SK-N-SH (cell line): ENCODE data around the gene PARD3. TPM values are rescaled to one million over a fixed set of nuclear protein-coding genes. Genes with fewer than 3 reads are reported as not detected.
"Not testable (repeated sequence)": the region's sequence is repeated elsewhere in the genome, so short reads cannot be mapped to it uniquely, and the experiment has no call there.

Experiments
- CTCF ChIA-PET: fragments of 300-600, 350-600 bp; formaldehyde crosslinking; extraction: SDS; loops from one replicate; lab custom pipeline; 2021; lab: Yijun Ruan, JAX
- POLR2A ChIA-PET: fragments of 350-600 bp; sonication (Branson Sonifier 250); formaldehyde crosslinking; extraction: SDS; loops from one replicate; lab custom pipeline; 2020; ENCODE audit warnings: antibody characterized with exemption, inconsistent platforms; lab: Yijun Ruan, JAX
- DNase-seq: peaks from one replicate; pipeline ENCODE4 v3.0.0; 2012
- H2AFZ ChIP-seq: fragments of 200-600 bp; sonication (generic); 2 replicates; pipeline ENCODE4 v1.8.1; 2016; ENCODE audit warnings: antibody characterized with exemption, mild to moderate bottlenecking, low read depth
- H3F3A ChIP-seq: fragments of 200-600 bp; sonication (generic); replicated peaks from 2 replicates; pipeline ENCODE3; 2016; ENCODE audit warnings: antibody characterized with exemption, mild to moderate bottlenecking; ENCODE audit not compliant: insufficient read depth
- H3K27ac ChIP-seq, 2 experiments: fragments of 200-500 bp in 1 of 2; fragments of 200-600 bp in 1 of 2; sonication (Bioruptor generic) in 1 of 2; sonication (generic), shearing (Covaris generic) in 1 of 2; 2 replicates each; pipeline versions ENCODE4 v1.5.1 to v1.6.1; 2014 to 2016; ENCODE audit warnings: low read depth in 2 of 2, inconsistent platforms in 1 of 2, low read length in 1 of 2, mild to moderate bottlenecking in 1 of 2, mixed read lengths in 1 of 2
- H3K27me3 ChIP-seq: fragments of 200-600 bp; sonication (generic), shearing (Covaris generic); 2 replicates; pipeline ENCODE4 v1.6.1; 2016; ENCODE audit warnings: mixed run types; ENCODE audit not compliant: insufficient read depth
- H3K36me3 ChIP-seq, 2 experiments: fragments of 200-500 bp in 1 of 2; fragments of 200-600 bp in 1 of 2; sonication (Bioruptor generic) in 1 of 2; sonication (generic) in 1 of 2; replicated peaks in 1 of 2; 2 replicates each; pipeline versions ENCODE3 to v1.5.1; 2014 to 2016; ENCODE audit warnings: low read length in 1 of 2, mild to moderate bottlenecking in 1 of 2; ENCODE audit not compliant: insufficient read depth in 2 of 2, control insufficient read depth in 1 of 2
- H3K4me1 ChIP-seq, 2 experiments: fragments of 200-500 bp in 1 of 2; fragments of 200-600 bp in 1 of 2; sonication (Bioruptor generic) in 1 of 2; sonication (generic), shearing (Covaris generic) in 1 of 2; 2 replicates each; pipeline versions ENCODE4 v1.5.1 to v1.6.1; 2014 to 2016; ENCODE audit warnings: low read depth in 1 of 2, low read length in 1 of 2, mixed run types in 1 of 2; ENCODE audit not compliant: insufficient read depth in 2 of 2, control insufficient read depth in 1 of 2
- H3K4me2 ChIP-seq: fragments of 200-600 bp; sonication (generic), shearing (Covaris generic); 2 replicates; pipeline ENCODE4 v1.6.1; 2017; ENCODE audit warnings: mixed run types
- H3K4me3 ChIP-seq, 2 experiments: fragments of 200-500 bp in 1 of 2; fragments of 200-600 bp in 1 of 2; sonication (Bioruptor generic) in 1 of 2; sonication (generic), shearing (Covaris generic) in 1 of 2; 2 replicates each; pipeline versions ENCODE4 v1.5.1 to v1.8.1; 2014 to 2016; ENCODE audit warnings: low read depth in 2 of 2, inconsistent platforms in 1 of 2, low read length in 1 of 2, mild to moderate bottlenecking in 1 of 2, mixed read lengths in 1 of 2, moderate library complexity in 1 of 2
- H3K79me2 ChIP-seq: fragments of 200-600 bp; sonication (generic); 2 replicates; pipeline ENCODE4 v1.8.1; 2017; ENCODE audit warnings: mild to moderate bottlenecking; ENCODE audit not compliant: insufficient read depth
- H3K9ac ChIP-seq: fragments of 200-600 bp; sonication (generic); 2 replicates; pipeline ENCODE4 v1.6.1; 2017; ENCODE audit warnings: mixed run types
- H3K9me2 ChIP-seq: fragments of 200-600 bp; sonication (generic); 2 replicates; pipeline ENCODE4 v1.6.1; 2017; ENCODE audit warnings: mixed run types
- H3K9me3 ChIP-seq: fragments of 200-600 bp; sonication (generic); 2 replicates; pipeline ENCODE4 v1.6.1; 2017; ENCODE audit warnings: mixed run types, mild to moderate bottlenecking, moderate library complexity
- H4K20me1 ChIP-seq: fragments of 200-600 bp; sonication (generic); 2 replicates; pipeline ENCODE4 v1.6.1; 2017; ENCODE audit warnings: mild to moderate bottlenecking, mixed run types; ENCODE audit not compliant: insufficient read depth
- ELF1 ChIP-seq: IDR thresholded peaks from 2 replicates; pipeline ENCODE4 v1.4.0; 2012
- FOSL2 ChIP-seq: IDR thresholded peaks from 2 replicates; pipeline ENCODE4 v1.4.0; 2012; ENCODE audit warnings: low read depth, mild to moderate bottlenecking, moderate library complexity, borderline replicate concordance
- GABPA ChIP-seq: IDR thresholded peaks from 2 replicates; pipeline ENCODE4 v1.4.0; 2012; ENCODE audit warnings: low read depth, mild to moderate bottlenecking
- MXI1 ChIP-seq: IDR thresholded peaks from 2 replicates; pipeline ENCODE4 v1.6.1; 2012; ENCODE audit warnings: mild to moderate bottlenecking, low read depth, low read length, improper control_type of control experiment
- NFIC ChIP-seq: IDR thresholded peaks from 2 replicates; pipeline ENCODE4 v1.4.0; 2012; ENCODE audit warnings: borderline replicate concordance
- NRF1 ChIP-seq: IDR thresholded peaks from 2 replicates; pipeline ENCODE4 v1.6.1; 2012; ENCODE audit warnings: low read depth, mild to moderate bottlenecking, low read length
- POLR2AphosphoS5 ChIP-seq: IDR thresholded peaks from 2 replicates; pipeline ENCODE4 v1.6.1; 2012; ENCODE audit warnings: low read depth, low read length
- RXRA ChIP-seq: IDR thresholded peaks from 2 replicates; pipeline ENCODE4 v1.4.0; 2012; ENCODE audit warnings: low read depth, mild to moderate bottlenecking, borderline replicate concordance
- WGBS: methylation state at CpG from one replicate; pipeline ENCODE4 v1.1.6; 2017; ENCODE audit warnings: low lambda C conversion rate; 5-methylcytosine and 5-hydroxymethylcytosine counted together
- polyA plus RNA-seq, 3 experiments: library from polyadenylated mRNA; depleted of rRNA; stranded (reverse); fragments of >200 nt; gene quantifications; 2 replicates each; pipeline ENCODE4 v1.2.3, GENCODE V29; 2012
- TF ChIP-seq, protein P1 (sequence below): IDR thresholded peaks from 2 replicates; pipeline ENCODE4 v1.4.0; 2012; ENCODE audit warnings: low read depth, borderline replicate concordance
- TF ChIP-seq, protein P2 (sequence below): IDR thresholded peaks from 2 replicates; pipeline ENCODE4 v1.4.0; 2012; ENCODE audit warnings: low read depth, borderline replicate concordance
- TF ChIP-seq, protein P3 (sequence below): IDR thresholded peaks from 2 replicates; pipeline ENCODE4 v1.4.0; 2012; ENCODE audit warnings: low read depth

The PARD3 gene
- polyA plus RNA-seq, 1 of the 3 experiments (the other 2 are of a cell fraction): 29.4 TPM

- CTCF ChIA-PET: interaction anchor here (1.0 kb wide), 1 partner anchor 27 kb away, joined by 4 read pairs; no protein-coding TSS in a partner anchor
- H3K9me2 ChIP-seq, H3K4me2 ChIP-seq, H3K9me3 ChIP-seq, H3K9ac ChIP-seq, H3K27me3 ChIP-seq, H3K36me3 ChIP-seq, H3K27ac ChIP-seq, POLR2A ChIA-PET, DNase-seq, H2AFZ ChIP-seq, H3K4me3 ChIP-seq, H3F3A ChIP-seq: not testable (repeated sequence)
- Histone ChIP-seq H3K79me2 (peaks cover 79% of the 10 kb centered on the region), H3K4me1 (peaks cover 0 to 23% of the 10 kb centered on the region in 2 experiments; a peak in 1 of 4 replicates), H4K20me1 (peaks cover 26% of the 10 kb centered on the region; the same call in 1 of the 2 replicates)
- WGBS: 95% methylated on average over 7 of the region's 7 CpGs
These were observed 64.3 kb downstream of the PARD3 start for GRCh38 chr10:34750795-34751194.

GRCh38 chr10:34748767-34749166, 66.3 kb downstream of the PARD3 start:
- Histone ChIP-seq H3K9ac (no peak overlapping the region), H3K9me3 (no peaks in the 10 kb centered on the region), H2AFZ (no peak overlapping the region), H3K79me2 (peaks cover 79% of the 10 kb centered on the region), H3K4me3 (no peak overlapping the region), H3F3A (peaks cover 5% of the 10 kb centered on the region), H3K9me2 (no peaks in the 10 kb centered on the region), H3K4me1 (peaks cover 6 to 32% of the 10 kb centered on the region in 2 experiments; a peak in 2 of 4 replicates), H3K27ac (no peak overlapping the region), H3K4me2 (no peak overlapping the region), H4K20me1 (peaks cover 30% of the 10 kb centered on the region; the same call in 1 of the 2 replicates), H3K27me3 (no peaks in the 10 kb centered on the region), H3K36me3 (no peaks in the 10 kb centered on the region)
- POLR2A ChIA-PET: no interaction called here
- TF ChIP-seq POLR2AphosphoS5 (no peak), FOSL2 (no peak), MXI1 (no peak), GABPA (no peak), NRF1 (no peak), RXRA (no peak), NFIC (no peak), ELF1 (no peak)
- TF ChIP-seq, protein P1, sequence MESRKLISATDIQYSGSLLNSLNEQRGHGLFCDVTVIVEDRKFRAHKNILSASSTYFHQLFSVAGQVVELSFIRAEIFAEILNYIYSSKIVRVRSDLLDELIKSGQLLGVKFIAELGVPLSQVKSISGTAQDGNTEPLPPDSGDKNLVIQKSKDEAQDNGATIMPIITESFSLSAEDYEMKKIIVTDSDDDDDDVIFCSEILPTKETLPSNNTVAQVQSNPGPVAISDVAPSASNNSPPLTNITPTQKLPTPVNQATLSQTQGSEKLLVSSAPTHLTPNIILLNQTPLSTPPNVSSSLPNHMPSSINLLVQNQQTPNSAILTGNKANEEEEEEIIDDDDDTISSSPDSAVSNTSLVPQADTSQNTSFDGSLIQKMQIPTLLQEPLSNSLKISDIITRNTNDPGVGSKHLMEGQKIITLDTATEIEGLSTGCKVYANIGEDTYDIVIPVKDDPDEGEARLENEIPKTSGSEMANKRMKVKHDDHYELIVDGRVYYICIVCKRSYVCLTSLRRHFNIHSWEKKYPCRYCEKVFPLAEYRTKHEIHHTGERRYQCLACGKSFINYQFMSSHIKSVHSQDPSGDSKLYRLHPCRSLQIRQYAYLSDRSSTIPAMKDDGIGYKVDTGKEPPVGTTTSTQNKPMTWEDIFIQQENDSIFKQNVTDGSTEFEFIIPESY: no peak
- TF ChIP-seq, protein P2, sequence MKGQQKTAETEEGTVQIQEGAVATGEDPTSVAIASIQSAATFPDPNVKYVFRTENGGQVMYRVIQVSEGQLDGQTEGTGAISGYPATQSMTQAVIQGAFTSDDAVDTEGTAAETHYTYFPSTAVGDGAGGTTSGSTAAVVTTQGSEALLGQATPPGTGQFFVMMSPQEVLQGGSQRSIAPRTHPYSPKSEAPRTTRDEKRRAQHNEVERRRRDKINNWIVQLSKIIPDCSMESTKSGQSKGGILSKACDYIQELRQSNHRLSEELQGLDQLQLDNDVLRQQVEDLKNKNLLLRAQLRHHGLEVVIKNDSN: no peak
- TF ChIP-seq, protein P3, sequence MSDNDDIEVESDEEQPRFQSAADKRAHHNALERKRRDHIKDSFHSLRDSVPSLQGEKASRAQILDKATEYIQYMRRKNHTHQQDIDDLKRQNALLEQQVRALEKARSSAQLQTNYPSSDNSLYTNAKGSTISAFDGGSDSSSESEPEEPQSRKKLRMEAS: no peak
- 81% methylated on average over 4 of the region's 4 CpGs for WGBS
- CTCF ChIA-PET: interaction anchor here (1.2 kb wide), 1 partner anchor 11 kb away, joined by 3 read pairs; no protein-coding TSS in a partner anchor
- no peak for DNase-seq
